Activated T-cell treated with anti-CD3 and anti-CD28 coated beads for 24 hours (primary cell): ENCODE results near the gene AEN.
A peak's percentile ranks its signal among the peaks of the same experiment; 100 is the strongest.

Source experiments
- DNase-seq: peaks from one replicate; pipeline ENCODE4 v3.0.0-alpha.2; 2020; ENCODE audit warnings: low read depth

Gene AEN

GRCh38 chr15:88613074-88613944 lies 7.8 kb upstream of the AEN start:
- no peak for DNase-seq

DNA sequence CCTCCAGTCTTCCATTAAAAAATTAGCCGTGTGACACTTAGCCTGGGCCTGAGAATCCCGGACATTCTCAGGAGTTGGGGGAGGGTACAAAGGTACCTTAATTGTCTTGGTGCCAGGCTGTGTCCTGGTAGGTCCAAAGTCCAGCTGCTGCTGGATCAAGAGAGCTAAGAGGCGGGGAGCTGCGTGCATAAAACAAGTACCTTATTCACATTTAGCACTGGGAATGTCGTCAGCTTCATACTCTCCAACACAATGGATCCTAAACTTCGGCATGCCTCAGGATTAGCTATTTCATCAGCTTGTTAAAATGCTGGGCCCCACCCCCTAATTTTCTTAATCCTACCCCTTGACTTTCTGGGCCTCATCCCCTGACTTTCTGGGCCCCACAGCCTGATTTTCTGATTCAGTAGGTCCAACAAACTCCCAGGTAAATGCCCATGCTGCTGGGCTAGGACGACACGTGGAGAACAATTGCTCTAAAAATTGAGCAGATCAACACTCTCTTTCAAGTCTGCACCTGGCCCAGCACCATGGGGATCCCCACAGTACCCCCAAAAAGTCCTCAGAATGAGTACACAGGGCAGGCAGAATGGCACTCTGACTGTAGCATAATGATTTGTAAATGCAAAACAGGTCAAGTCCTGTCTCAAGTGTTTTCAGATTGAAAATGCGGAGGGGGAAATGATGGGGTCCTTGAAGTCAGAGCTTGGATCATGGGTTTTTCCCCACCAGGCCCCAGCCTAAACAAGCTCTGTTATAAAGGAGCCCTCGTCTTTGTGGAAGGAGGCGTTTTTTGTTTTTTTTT lies 5.6 kb upstream of the AEN start:
- DNase-seq = no peak

GRCh38 chr15:88616240-88616639 lies 4.9 kb upstream of the AEN start:
- DNase-seq = no peak

- DNase-seq = no peak
Measured at GRCh38 chr15:88617031-88617722, 4.0 kb upstream of the AEN start.

DNA sequence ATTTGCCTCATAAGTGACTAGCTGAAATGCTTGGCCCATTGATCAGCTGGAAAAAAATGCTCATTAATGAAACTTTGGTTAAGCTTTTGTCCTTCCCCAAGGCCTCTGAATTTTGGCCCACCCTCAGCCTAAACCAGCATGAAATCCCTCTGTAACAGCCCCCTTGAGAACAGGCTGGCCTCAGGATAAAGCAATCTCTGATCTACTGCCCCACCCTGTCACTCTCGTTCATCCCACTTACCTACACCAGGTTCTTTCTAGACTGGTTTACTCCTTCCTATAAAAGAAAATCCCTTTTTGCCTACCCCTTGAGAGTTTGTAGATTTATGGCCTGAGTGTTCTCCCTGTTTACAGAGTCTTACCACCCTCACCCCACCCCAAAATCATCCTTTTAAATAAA lies 3.4 kb upstream of the AEN start:
- no peak for DNase-seq

DNA sequence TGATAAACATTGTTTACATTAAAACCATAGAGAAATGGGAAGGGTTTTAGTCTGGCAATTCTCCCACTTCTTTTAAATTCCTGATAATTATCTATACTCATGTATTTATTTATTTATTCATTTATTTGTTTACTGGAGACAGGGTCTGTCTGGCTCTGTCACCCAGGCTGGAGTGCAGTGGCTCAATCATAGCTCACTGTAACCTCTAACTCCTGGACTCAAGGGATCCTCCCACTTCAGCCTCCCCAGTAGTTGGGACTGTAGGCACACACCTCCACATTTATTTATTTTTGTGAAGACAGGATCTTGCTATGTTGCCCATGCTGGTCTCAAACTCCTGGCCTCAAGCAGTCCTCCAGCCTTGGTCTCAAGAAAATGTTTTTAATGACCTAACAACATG lies 2.5 kb upstream of the AEN start:
- DNase-seq = no peak

DNA sequence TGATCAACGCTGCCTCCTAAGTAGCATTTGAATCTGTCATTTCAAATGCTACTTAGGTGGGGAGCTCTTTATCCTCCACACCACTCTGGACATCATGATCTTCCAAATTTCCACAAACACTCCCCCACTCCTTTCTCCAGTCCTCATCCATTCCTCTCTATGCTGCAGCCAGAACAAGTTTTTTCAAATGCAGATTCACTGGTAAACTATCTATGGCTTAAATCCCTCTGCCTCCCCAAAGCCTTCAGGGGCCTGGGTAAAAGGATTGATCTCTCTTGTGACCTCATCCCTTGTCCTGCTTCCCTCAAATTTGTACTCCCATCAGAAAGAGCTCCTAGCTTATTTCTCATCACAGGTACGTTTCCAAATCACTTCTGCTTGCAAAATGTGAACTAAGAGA lies 1.3 kb upstream of the AEN start:
- DNase-seq = no peak

DNA sequence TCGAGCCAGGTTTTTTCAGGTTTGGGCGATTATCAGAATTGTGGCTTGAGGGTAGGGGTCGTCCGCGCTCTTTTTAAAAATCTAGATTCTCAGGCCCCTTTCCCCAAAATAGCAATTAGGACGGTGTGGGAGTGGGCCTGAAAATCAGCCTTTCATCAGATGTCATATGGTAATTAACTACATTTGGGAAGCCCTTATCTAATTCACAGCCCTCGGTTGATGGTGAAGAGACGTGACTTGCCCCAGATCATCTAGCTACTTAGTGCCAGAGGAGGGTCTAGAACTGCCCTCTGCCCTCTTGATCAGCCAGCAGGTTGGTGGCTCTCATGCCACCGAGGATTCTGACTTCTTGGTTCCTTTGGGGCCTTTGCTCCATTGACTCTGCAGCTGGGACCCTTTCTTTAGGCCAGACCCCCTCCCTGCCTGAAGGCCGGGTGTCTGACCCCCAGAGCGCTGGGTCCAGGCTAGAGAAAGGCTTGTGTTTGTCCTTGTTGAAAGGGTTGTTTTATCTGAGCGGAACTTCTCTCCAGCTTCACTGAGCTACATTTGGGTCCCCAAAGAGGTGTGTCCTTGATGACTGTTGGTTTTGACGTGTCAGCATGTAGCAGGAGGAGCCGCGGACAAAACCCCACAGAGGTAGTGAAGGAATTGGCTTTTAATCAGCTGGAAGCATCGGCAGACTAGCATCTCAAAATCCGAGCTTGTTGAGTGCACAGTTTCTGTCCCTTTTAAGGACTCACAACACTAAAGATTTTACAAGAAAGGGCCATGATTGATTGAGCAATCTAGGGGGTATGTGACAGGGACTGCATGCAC lies 857 bp downstream of the AEN start:
- no peak for DNase-seq

DNA sequence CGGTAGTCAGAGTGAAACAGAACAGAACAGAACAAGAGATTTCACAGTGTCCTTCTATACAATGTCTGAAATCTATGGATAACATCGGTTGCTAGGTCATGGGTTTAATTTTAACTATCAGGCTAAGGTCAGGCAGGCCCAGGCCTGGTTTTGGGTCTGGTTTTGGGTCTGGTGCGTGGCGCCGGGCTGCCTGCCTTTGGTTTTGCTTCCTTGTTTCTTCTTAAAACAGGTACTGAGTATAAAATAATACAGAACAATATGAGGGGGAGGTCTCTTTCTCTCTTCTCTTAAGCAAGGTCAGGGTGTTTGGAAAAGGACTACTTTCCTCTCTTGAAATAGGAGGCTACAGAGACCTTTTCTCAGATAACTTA lies 1.4 kb downstream of the AEN start:
- no peak for DNase-seq

DNA sequence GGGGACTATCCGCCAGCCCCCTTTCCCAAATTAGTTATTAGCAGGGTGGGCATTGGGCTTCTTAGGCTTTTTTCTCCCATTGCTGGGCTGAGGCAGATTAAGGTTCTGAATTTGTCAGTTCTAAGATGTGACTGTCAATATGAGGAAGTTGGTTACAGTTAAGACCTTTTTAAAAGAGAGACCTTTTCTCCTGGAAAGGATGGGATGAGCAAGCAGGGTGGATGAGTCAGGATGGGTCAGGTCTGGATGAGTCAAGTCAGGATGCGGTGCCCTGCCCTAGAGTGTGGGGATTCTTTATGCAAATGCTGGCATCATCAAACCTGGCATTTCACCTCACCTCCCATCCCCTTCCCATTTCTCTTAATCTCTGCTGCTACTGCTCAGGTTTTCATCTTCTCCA lies 1.9 kb downstream of the AEN start:
- peak; percentile 67 for DNase-seq

DNA sequence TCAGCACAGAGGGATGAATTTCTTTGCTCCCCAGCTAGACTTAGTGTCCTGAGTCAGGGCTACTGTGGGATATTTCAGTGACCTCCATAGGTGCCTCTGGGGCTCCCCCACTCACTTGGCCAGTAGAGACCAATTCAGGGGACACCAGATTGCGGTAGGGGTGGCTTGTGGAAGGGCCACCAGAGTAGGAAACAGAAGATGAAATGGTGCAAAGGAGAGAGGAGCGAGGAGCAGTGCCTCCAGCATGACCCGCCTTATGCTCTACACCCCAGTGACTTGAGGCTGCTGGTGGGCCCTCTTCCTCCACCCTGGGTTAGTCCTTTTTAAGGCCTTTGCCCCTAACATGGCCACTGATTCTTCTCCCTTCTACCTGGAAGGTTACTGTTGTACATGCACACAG lies 2.5 kb downstream of the AEN start:
- DNase-seq = no peak

DNA sequence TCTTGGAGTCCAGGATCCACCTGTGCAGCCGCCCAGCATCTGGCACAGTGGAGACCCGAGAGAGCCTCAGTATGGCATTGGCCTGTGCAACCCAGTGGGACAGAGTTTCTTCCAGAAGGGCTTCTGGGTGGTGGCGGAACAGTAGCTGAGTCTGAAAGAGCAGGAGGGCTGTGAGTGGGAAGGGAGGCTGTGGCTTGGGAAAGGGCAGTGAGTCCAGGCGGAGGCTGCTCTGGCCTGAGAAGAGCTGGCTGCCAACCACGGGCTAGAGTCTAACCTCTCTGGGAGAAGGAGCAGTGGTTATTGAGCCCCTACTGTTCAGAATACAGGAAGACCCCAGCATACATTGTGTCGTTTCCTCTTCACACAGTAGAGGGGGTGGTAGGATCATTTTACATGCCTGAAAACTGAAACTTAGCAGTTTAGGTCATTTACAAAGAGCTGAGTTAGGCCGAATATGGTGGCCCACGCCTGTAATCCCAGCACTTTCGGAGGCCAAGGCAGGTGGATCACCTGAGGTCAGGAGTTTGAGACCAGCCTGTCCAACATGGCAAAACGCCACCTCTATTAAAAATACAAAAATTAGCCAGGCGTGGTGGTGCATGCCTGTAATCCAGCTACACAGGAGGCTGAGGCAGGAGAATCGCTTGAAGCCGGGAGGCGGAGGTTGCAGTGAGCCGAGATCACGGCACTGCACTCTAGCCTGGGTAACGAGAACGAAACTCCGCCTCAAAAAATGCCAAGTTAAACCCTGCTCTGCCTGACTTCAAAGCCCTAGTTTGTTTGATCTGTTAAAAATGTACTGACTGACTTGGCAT lies 3.2 kb downstream of the AEN start:
- no peak for DNase-seq

GRCh38 chr15:88624971-88625490 lies 3.9 kb downstream of the AEN start:
- no peak for DNase-seq

DNA sequence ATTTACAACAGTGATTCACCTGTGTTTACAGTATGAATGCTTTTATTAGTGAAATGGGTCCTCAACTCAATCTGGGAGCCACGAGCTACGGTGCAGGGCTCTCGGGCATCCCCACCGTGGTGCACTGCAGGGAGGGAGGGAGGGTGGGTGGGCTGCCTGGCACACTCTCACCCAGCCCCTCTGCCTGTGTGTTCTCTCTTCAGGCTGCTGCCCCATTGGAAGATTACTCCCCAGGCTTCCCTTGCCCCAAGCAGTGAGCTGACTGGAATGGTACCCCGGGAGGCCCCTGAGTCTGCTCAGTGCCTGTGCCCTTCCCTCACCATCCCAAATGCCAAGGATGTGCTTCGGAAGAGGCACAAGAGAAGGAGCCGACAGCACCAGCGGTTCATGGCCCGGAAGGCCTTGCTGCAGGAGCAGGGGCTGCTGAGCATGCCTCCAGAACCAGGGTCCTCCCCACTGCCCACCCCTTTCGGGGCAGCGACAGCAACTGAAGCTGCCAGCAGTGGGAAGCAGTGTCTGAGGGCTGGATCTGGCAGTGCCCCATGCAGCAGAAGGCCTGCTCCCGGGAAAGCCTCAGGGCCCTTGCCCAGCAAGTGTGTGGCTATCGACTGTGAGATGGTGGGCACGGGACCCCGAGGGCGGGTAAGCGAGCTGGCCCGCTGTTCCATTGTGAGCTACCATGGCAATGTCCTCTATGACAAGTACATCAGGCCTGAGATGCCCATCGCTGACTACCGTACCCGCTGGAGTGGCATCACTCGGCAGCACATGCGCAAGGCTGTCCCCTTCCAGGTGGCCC lies 5.0 kb downstream of the AEN start:
- no peak for DNase-seq

DNA sequence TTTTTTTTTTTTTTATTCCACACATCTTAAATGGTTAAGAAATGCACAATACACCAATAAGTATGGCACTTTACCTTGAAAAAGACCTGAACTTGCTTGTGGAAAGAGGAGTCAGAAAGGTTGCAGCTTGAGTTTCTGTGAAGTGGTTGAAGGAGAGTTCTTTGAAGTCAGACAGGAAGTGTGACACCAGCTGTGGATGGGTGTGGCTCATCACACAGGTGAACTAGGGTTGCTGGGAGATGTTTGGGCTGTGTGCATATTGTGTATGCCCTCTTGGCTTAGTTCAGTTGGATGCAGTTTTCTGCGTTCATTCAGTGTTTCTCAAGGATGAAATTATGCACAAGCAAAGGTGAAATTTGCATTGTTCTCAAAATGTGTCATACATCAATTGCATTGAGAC lies 6.3 kb downstream of the AEN start:
- DNase-seq = no peak

- DNase-seq = no peak
Measured at GRCh38 chr15:88628018-88628654, 7.0 kb downstream of the AEN start.

DNA sequence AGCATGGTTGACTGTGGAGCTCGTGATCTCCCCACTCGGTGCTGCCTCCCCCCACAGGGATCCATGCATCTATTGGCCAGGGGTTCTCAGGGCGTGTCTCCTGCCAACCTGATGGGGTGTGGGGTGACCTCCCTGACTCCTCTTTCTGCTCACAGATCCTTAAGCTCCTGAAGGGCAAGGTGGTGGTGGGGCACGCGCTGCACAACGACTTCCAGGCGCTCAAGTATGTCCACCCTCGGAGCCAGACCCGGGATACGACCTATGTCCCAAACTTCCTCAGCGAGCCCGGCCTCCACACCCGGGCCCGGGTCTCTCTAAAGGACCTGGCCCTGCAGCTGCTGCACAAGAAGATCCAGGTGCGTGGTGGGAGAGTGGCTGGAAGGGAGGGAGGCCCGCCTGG lies 7.9 kb downstream of the AEN start:
- DNase-seq = no peak

- DNase-seq = no peak
Measured at GRCh38 chr15:88630141-88630721, 9.1 kb downstream of the AEN start.

- no peak for DNase-seq
Measured at GRCh38 chr15:88630798-88631463, 9.8 kb downstream of the AEN start.
